Aorta (tissue), 5 donors: ENCODE measurements around the gene BCO2. TPM values are rescaled to one million over a fixed set of nuclear protein-coding genes. Genes with fewer than 3 reads are reported as not detected.

Source experiments
- ATAC-seq: fragments of 200-7000 bp; cut with Tn5 transposase; one replicate; pipeline ENCODE4 v1.9.1; 2022; ENCODE audit warnings: moderate library complexity; ENCODE audit not compliant: low FRiP score
- DNase-seq, 2 donors: peaks; one replicate each; pipeline ENCODE4 v3.0.0-alpha.2; 2020
- H3K27ac ChIP-seq, 2 donors: one replicate each; pipeline ENCODE4 v1.5.1; 2013; ENCODE audit warnings: low read length in 2 of 2, mild to moderate bottlenecking in 2 of 2, moderate library complexity in 2 of 2, control low read depth in 1 of 2, inconsistent platforms in 1 of 2, low read depth in 1 of 2
- H3K27me3 ChIP-seq, 2 donors: one replicate each; pipeline ENCODE4 v1.6.1; 2013; ENCODE audit warnings: control low read depth in 1 of 2, low read length in 1 of 2, mild to moderate bottlenecking in 1 of 2, moderate library complexity in 1 of 2; ENCODE audit not compliant: insufficient read depth in 2 of 2, control insufficient read depth in 1 of 2
- H3K36me3 ChIP-seq, 2 donors: one replicate each; pipeline ENCODE4 v1.6.1; 2013; ENCODE audit warnings: control low read depth in 1 of 2, low read length in 1 of 2, mild to moderate bottlenecking in 1 of 2; ENCODE audit not compliant: insufficient read depth in 2 of 2, control insufficient read depth in 1 of 2
- H3K4me1 ChIP-seq, 2 donors: one replicate each; pipeline ENCODE4 v1.6.1; 2013; ENCODE audit warnings: low read length in 2 of 2, control low read depth in 1 of 2, mild to moderate bottlenecking in 1 of 2, moderate library complexity in 1 of 2; ENCODE audit not compliant: insufficient read depth in 2 of 2, control insufficient read depth in 1 of 2
- H3K4me3 ChIP-seq, 2 donors: one replicate each; pipeline ENCODE4 v1.5.1; 2013; ENCODE audit warnings: low read length in 2 of 2, control low read depth in 1 of 2, mild to moderate bottlenecking in 1 of 2
- H3K9me3 ChIP-seq: one replicate; pipeline ENCODE4 v1.6.1; 2013; ENCODE audit warnings: mild to moderate bottlenecking, low read length; ENCODE audit not compliant: control insufficient read depth
- WGBS, 2 donors: extraction: QIAGEN DNeasy Blood & Tissue Kit; methylation state at CpG; one replicate each; pipeline ENCODE4 v1.1.7; 2013; 5-methylcytosine and 5-hydroxymethylcytosine counted together
- intact Hi-C, 2 donors: fragments of 100-400 bp; cut with DNase I; formaldehyde crosslinking; loops; one replicate each; pipeline versions ENCODE4 v1.14.2 to v1.15.0; 2022
- polyA plus RNA-seq, 2 donors: library from polyadenylated mRNA; stranded (reverse); fragments of 200-250 nt; gene quantifications; one replicate each; pipeline ENCODE4 v1.2.3, GENCODE V29; 2013
- total RNA-seq, 2 donors: library from RNA; stranded (reverse); fragmentation: NEBNext Ultra II Directional; extraction: Animal tissue kit (Norgen Biotek cat#: 25700); gene quantifications; one replicate each; pipeline ENCODE4 v1.2.1, GENCODE V29; 2021
- donor health status: healthy with polysubstance abuse.
- donor health status: Bipolar disorder and iron deficiency.
- donor health status: DM: no; HTN: no; CAD: no.
- donor health status: DM: no; HTN: no; CAD: no.
- donor health status: DM: yes; HTN: yes; CAD: no.

Gene BCO2
- total and polyA plus RNA-seq, 4 donors = 1.1 to 13.0 (median 7.6) TPM

- no peaks in the 10 kb centered on the region for H3K9me3 ChIP-seq
- ATAC-seq (peak; percentile 98), DNase-seq (peak; percentile 93 to 95)
- no peaks in the 10 kb centered on the region for H3K27me3 ChIP-seq
- 1% methylated on average over 63 to 70 of the region's 70 CpGs for WGBS, 2 donors
- H3K27ac ChIP-seq = peak within 1 kb of the TSS; percentile 51 to 97
- peaks cover 0 to 7% of the 10 kb centered on the region in 2 donors for H3K4me1 ChIP-seq
- intact Hi-C loops = loop anchor here (10.0 kb wide), 2 partner anchors 299 to 329 kb away; no protein-coding TSS in a partner anchor
- no peaks in the 10 kb centered on the region for H3K36me3 ChIP-seq
- peak within 1 kb of the TSS; percentile 64 to 75 for H3K4me3 ChIP-seq
Observed at GRCh38 chr11:112226062-112226830, 50.9 kb downstream of the BCO2 start, which contains the start of gene PTS. TSS of gene PTS (plus strand) at chr11:112226428. CDS start at chr11:112226444, 16 bp downstream.

- Histone ChIP-seq H3K9me3 (no peaks in the 10 kb centered on the region), H3K27me3 (no peaks in the 10 kb centered on the region), H3K4me1 (peaks cover 0 to 7% of the 10 kb centered on the region in 2 donors), H3K27ac (peak overlapping the region in 1 of 2 donors; percentile 97), H3K36me3 (no peaks in the 10 kb centered on the region), H3K4me3 (peak overlapping the region; percentile 64 to 75)
- intact Hi-C loops = loop anchor here (10.0 kb wide), 2 partner anchors 298 to 328 kb away; no protein-coding TSS in a partner anchor
- DNase-seq = no peak
- peak; percentile 53 for ATAC-seq
- 4% methylated on average over 16 of the region's 16 CpGs for WGBS, 2 donors
Observed at GRCh38 chr11:112226831-112227401, 51.6 kb downstream of the BCO2 start.

GRCh38 chr11:112227471-112227870 lies 52.2 kb downstream of the BCO2 start:
- Histone ChIP-seq H3K36me3 (no peaks in the 10 kb centered on the region), H3K9me3 (no peaks in the 10 kb centered on the region), H3K4me1 (peaks cover 0 to 7% of the 10 kb centered on the region in 2 donors), H3K4me3 (peak overlapping the region in 1 of 2 donors; percentile 64), H3K27ac (no peak overlapping the region), H3K27me3 (no peaks in the 10 kb centered on the region)
- ATAC-seq = no peak
- DNase-seq = no peak
- intact Hi-C loops = loop anchor here (10.0 kb wide), 2 partner anchors 297 to 327 kb away; no protein-coding TSS in a partner anchor
- WGBS, 2 donors = 67 to 74% methylated on average over 4 of the region's 4 CpGs

- Histone ChIP-seq H3K36me3 (no peaks in the 10 kb centered on the region), H3K27ac (no peak overlapping the region), H3K27me3 (no peaks in the 10 kb centered on the region), H3K4me1 (peaks cover 0 to 7% of the 10 kb centered on the region in 2 donors), H3K4me3 (no peak overlapping the region), H3K9me3 (no peaks in the 10 kb centered on the region)
- ATAC-seq (no peak), DNase-seq (no peak)
- intact Hi-C loops = loop anchor here (10.0 kb wide), 2 partner anchors 296 to 326 kb away; no protein-coding TSS in a partner anchor
- 65 to 69% methylated on average over 2 of the region's 2 CpGs for WGBS, 2 donors
Observed at GRCh38 chr11:112228706-112229105, 53.4 kb downstream of the BCO2 start.

- 88% methylated on average over 7 of the region's 7 CpGs for WGBS, 2 donors
- no peaks in the 10 kb centered on the region for H3K27me3 ChIP-seq
- intact Hi-C loops = loop anchor here (10.0 kb wide), 2 partner anchors 296 to 326 kb away; no protein-coding TSS in a partner anchor
- H3K36me3 ChIP-seq = no peaks in the 10 kb centered on the region
- ATAC-seq (no peak), DNase-seq (no peak)
- no peaks in the 10 kb centered on the region for H3K9me3 ChIP-seq
- no peak overlapping the region for H3K4me3 ChIP-seq
- peaks cover 0 to 7% of the 10 kb centered on the region in 2 donors for H3K4me1 ChIP-seq
- no peak overlapping the region for H3K27ac ChIP-seq
Observed at GRCh38 chr11:112229159-112229558, 53.8 kb downstream of the BCO2 start.

- Histone ChIP-seq H3K27me3 (no peaks in the 10 kb centered on the region), H3K9me3 (no peaks in the 10 kb centered on the region), H3K4me1 (peaks cover 0 to 7% of the 10 kb centered on the region in 2 donors), H3K4me3 (no peak overlapping the region), H3K27ac (no peak overlapping the region), H3K36me3 (no peaks in the 10 kb centered on the region)
- 73 to 79% methylated on average over 3 of the region's 3 CpGs for WGBS, 2 donors
- DNase-seq (no peak), ATAC-seq (no peak)
- intact Hi-C loops = loop anchor here (10.0 kb wide), 2 partner anchors 295 to 325 kb away; no protein-coding TSS in a partner anchor
Observed at GRCh38 chr11:112229746-112230433, 54.6 kb downstream of the BCO2 start.

GRCh38 chr11:112231952-112232351 lies 56.6 kb downstream of the BCO2 start:
- ATAC-seq (no peak), DNase-seq (no peak)
- Histone ChIP-seq H3K27ac (no peak overlapping the region), H3K4me1 (peaks cover 0 to 7% of the 10 kb centered on the region in 2 donors), H3K36me3 (peaks cover 1 to 4% of the 10 kb centered on the region in 2 donors), H3K9me3 (no peaks in the 10 kb centered on the region), H3K27me3 (no peaks in the 10 kb centered on the region), H3K4me3 (no peak overlapping the region)
- WGBS, 2 donors = 77 to 79% methylated on average over 2 of the region's 2 CpGs
- intact Hi-C loops = no loop called here

- no peak for DNase-seq
- H3K4me1 ChIP-seq = no peaks in the 10 kb centered on the region
- no peaks in the 10 kb centered on the region for H3K27me3 ChIP-seq
- peaks cover 7 to 10% of the 10 kb centered on the region in 2 donors for H3K36me3 ChIP-seq
- no peak for ATAC-seq
- 93% methylated on average over 8 of the region's 8 CpGs for WGBS, 2 donors
- intact Hi-C loops = no loop called here
- H3K27ac ChIP-seq = no peak overlapping the region
- no peak overlapping the region for H3K4me3 ChIP-seq
- no peaks in the 10 kb centered on the region for H3K9me3 ChIP-seq
Observed at GRCh38 chr11:112235750-112236390, 60.6 kb downstream of the BCO2 start.
